Endodermal cell (in vitro differentiated cells): ENCODE data around the gene KCNK16. TPM values are rescaled to one million over a fixed set of nuclear protein-coding genes. Genes with fewer than 3 reads are reported as not detected.

Experiments
- DNase-seq: peaks from one replicate; pipeline ENCODE4 v3.0.0-alpha.2; 2017
- H3K27ac ChIP-seq: 2 replicates; pipeline ENCODE4 v1.5.1; 2013; ENCODE audit warnings: mild to moderate bottlenecking, low read depth, low read length, moderate library complexity
- H3K27me3 ChIP-seq: 2 replicates; pipeline ENCODE4 v1.6.1; 2013; ENCODE audit warnings: mild to moderate bottlenecking, low read length, moderate library complexity; ENCODE audit not compliant: insufficient read depth, control insufficient read depth, poor library complexity, severe bottlenecking
- H3K36me3 ChIP-seq: 2 replicates; pipeline ENCODE4 v1.7.0; 2013; ENCODE audit warnings: mild to moderate bottlenecking, low read length, moderate library complexity; ENCODE audit not compliant: control insufficient read depth, insufficient read depth
- H3K4me1 ChIP-seq: one replicate; pipeline ENCODE4 v1.7.0; 2013; ENCODE audit warnings: low read length; ENCODE audit not compliant: control insufficient read depth, insufficient read depth
- H3K4me3 ChIP-seq: 2 replicates; pipeline ENCODE4 v1.5.1; 2013; ENCODE audit warnings: mild to moderate bottlenecking, low read length, moderate library complexity
- H3K9ac ChIP-seq: 2 replicates; pipeline ENCODE4 v1.6.1; 2013; ENCODE audit warnings: mild to moderate bottlenecking, low read length, moderate library complexity; ENCODE audit not compliant: poor library complexity, severe bottlenecking; ENCODE audit errors: extremely low read depth
- H3K9me3 ChIP-seq: 2 replicates; pipeline ENCODE4 v1.6.1; 2013; ENCODE audit warnings: mild to moderate bottlenecking, low read length, moderate library complexity; ENCODE audit not compliant: control insufficient read depth
- H3K27ac Mint-ChIP-seq: 2 replicates; pipeline ENCODE4 v1.8.0; 2020; ENCODE audit warnings: mixed read lengths
- H3K27me3 Mint-ChIP-seq: 2 replicates; pipeline ENCODE4 v1.8.0; 2021; ENCODE audit warnings: mild to moderate bottlenecking, mixed read lengths; ENCODE audit not compliant: insufficient read depth
- H3K36me3 Mint-ChIP-seq: 2 replicates; pipeline ENCODE4 v1.8.0; 2020; ENCODE audit warnings: low read depth, mixed read lengths
- H3K4me1 Mint-ChIP-seq: 2 replicates; pipeline ENCODE4 v1.8.0; 2020; ENCODE audit warnings: mixed read lengths
- H3K4me3 Mint-ChIP-seq: 2 replicates; pipeline ENCODE4 v1.8.0; 2020; ENCODE audit warnings: mild to moderate bottlenecking, moderate library complexity, mixed read lengths
- H3K9me3 Mint-ChIP-seq: 2 replicates; pipeline ENCODE4 v1.8.0; 2020; ENCODE audit warnings: mild to moderate bottlenecking, mixed read lengths
- WGBS, 2 experiments: methylation state at CpG; one replicate each; pipeline versions ENCODE4 v1.1.5 to v1.1.7; 2013; ENCODE audit warnings: missing lambda C conversion rate in 2 of 2, mixed read lengths in 1 of 2; ENCODE audit not compliant: insufficient coverage in 1 of 2, insufficient read length in 1 of 2; 5-methylcytosine and 5-hydroxymethylcytosine counted together
- total RNA-seq, 2 donors: library from RNA; stranded (reverse); fragmentation: NEBNext Ultra II Directional in 1 of 2; extraction: Animal tissue kit (Norgen Biotek cat#: 25700) in 1 of 2; gene quantifications; 2 replicates in 1 of 2; 3 replicates in 1 of 2; pipeline ENCODE4 v1.2.1, GENCODE V29; 2021
- TF ChIP-seq, protein P1 (sequence below): fragments of 200-600 bp; sonication (generic); conservative IDR thresholded peaks from 2 replicates; pipeline ENCODE4 v1.5.0; 2021; ENCODE audit warnings: antibody characterized with exemption, mild to moderate bottlenecking

The KCNK16 gene
- total RNA-seq, 2 donors from 2014 or later = not detected

DNA sequence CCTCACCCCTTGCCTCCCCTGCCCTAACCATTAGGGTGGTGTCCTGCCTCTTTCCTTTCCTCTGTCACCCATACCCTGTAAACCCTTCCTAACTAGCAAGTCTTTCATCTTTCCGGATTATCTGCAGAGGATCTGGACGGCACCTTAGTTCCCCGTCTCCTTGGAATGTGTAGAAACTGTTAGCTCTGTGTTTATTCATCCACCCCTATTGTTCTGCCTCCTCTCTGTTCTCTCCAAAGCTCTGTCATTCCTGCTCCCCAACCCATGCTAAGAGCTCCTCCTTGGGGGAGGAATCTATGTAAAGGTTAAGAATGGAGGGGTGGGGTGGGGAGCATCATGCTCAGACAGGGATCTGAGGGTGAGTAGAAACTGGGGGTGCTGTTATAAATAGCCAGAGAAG lies 53.8 kb downstream of the KCNK16 start:
- DNase-seq = no peak
- Mint-ChIP-seq H3K27ac (no peak overlapping the region), H3K9me3 (peaks cover 1% of the 10 kb centered on the region), H3K36me3 (no peaks in the 10 kb centered on the region), H3K4me1 (peaks cover 17% of the 10 kb centered on the region), H3K4me3 (no peak overlapping the region), H3K27me3 (no peaks in the 10 kb centered on the region)
- TF ChIP-seq, protein P1, sequence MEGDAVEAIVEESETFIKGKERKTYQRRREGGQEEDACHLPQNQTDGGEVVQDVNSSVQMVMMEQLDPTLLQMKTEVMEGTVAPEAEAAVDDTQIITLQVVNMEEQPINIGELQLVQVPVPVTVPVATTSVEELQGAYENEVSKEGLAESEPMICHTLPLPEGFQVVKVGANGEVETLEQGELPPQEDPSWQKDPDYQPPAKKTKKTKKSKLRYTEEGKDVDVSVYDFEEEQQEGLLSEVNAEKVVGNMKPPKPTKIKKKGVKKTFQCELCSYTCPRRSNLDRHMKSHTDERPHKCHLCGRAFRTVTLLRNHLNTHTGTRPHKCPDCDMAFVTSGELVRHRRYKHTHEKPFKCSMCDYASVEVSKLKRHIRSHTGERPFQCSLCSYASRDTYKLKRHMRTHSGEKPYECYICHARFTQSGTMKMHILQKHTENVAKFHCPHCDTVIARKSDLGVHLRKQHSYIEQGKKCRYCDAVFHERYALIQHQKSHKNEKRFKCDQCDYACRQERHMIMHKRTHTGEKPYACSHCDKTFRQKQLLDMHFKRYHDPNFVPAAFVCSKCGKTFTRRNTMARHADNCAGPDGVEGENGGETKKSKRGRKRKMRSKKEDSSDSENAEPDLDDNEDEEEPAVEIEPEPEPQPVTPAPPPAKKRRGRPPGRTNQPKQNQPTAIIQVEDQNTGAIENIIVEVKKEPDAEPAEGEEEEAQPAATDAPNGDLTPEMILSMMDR = no peak
- H3K4me1 ChIP-seq = no peaks in the 10 kb centered on the region
- H3K9me3 ChIP-seq = no peaks in the 10 kb centered on the region
- no peak overlapping the region for H3K9ac ChIP-seq
- H3K27me3 ChIP-seq = no peaks in the 10 kb centered on the region
- H3K36me3 ChIP-seq = no peaks in the 10 kb centered on the region
- WGBS, 2 experiments = 89% methylated on average over 3 of the region's 3 CpGs; no CpG with 5 or more reads in 1 of the 2 experiments
- H3K27ac ChIP-seq = no peak overlapping the region
- no peak overlapping the region for H3K4me3 ChIP-seq

DNA sequence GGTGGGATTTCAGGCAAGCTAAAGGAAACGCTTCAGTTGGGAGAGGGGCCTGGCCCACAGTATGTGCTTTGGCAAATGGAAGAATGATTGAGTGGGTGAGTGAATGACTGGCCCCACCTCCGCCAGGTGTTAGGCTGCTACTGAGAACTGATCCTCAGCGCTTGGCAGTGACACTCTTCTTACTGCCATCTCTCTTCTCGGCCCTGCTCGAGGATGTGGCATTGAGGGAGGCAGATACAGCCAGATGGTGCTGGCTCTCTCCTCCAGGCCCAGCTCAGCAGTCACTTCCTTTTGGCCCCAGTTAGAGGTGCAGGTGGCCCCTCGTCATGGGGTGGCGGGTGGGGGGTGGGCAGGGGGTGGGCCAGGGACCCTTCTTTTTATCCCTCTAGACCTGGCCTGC lies 54.3 kb downstream of the KCNK16 start:
- Histone ChIP-seq H3K27me3 (no peaks in the 10 kb centered on the region), H3K4me1 (no peaks in the 10 kb centered on the region)

DNA sequence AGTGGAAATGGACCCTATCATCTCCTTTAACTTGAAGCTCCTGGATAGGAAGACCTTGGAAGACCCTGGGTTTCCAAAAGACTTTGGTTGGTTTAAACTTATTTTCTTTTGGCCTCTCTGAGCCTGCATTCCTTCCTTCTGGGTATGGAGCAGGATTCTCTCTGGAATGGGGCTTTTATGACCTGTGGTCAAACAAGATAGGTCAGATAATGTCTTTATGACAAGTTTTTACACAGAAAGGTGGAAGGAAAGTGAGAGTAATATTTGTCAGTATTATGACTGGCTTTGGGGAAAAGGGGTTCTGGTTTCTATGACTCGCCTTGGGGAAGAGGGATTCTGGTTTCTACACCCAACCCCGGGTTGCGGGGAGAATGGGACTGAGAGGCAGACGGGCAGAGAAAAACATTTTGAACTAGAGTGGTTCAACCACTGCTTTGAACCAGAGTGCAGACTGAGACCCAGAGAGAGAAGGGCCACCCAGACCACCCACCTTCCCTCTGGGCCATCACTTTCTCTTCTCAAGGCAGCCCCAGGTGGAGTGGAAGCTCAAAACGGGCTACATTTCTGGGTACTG lies 55.6 kb downstream of the KCNK16 start:
- H3K27ac Mint-ChIP-seq = no peak overlapping the region
- Histone ChIP-seq H3K4me1 (no peaks in the 10 kb centered on the region), H3K36me3 (no peaks in the 10 kb centered on the region), H3K27ac (no peak overlapping the region), H3K27me3 (no peaks in the 10 kb centered on the region), H3K4me3 (no peak overlapping the region), H3K9ac (no peak overlapping the region), H3K9me3 (no peaks in the 10 kb centered on the region)
- peaks cover 10% of the 10 kb centered on the region for H3K4me1 Mint-ChIP-seq
- TF ChIP-seq, protein P1 = no peak
- no peaks in the 10 kb centered on the region for H3K27me3 Mint-ChIP-seq
- 90 to 100% methylated on average over 2 to 5 of the region's 5 CpGs for WGBS, 2 experiments
- DNase-seq = no peak
- peaks cover 1% of the 10 kb centered on the region for H3K9me3 Mint-ChIP-seq
- H3K36me3 Mint-ChIP-seq = no peaks in the 10 kb centered on the region
- H3K4me3 Mint-ChIP-seq = no peak overlapping the region

More for the DNA sequence above, 54.3 kb downstream of the KCNK16 start:
- Mint-ChIP-seq H3K27ac (no peak overlapping the region), H3K27me3 (no peaks in the 10 kb centered on the region), H3K9me3 (peaks cover 1% of the 10 kb centered on the region), H3K4me1 (peaks cover 16% of the 10 kb centered on the region), H3K4me3 (no peak overlapping the region), H3K36me3 (no peaks in the 10 kb centered on the region)
- TF ChIP-seq, protein P1 = no peak
- no peak overlapping the region for H3K9ac ChIP-seq
- DNase-seq = no peak
- WGBS, 2 experiments = 94 to 100% methylated on average over 3 to 5 of the region's 7 CpGs
- no peak overlapping the region for H3K4me3 ChIP-seq
- no peak overlapping the region for H3K27ac ChIP-seq
- no peaks in the 10 kb centered on the region for H3K36me3 ChIP-seq
- no peaks in the 10 kb centered on the region for H3K9me3 ChIP-seq
